Measurements from ENCODE around the gene TNFRSF12A.

TNFRSF12A gene

GRCh38 chr16:3026609-3027488 is 6.7 kb downstream of the TNFRSF12A start:
- DNase-seq (ENCODE audit: low read depth, low spot score) = no peak

- DNase-seq (ENCODE audit: low read depth, low spot score) = no peak
Observed at GRCh38 chr16:3027489-3027795, 7.3 kb downstream of the TNFRSF12A start.

GRCh38 chr16:3027983-3028715 is 8.0 kb downstream of the TNFRSF12A start:
- no peak for DNase-seq (ENCODE audit: low read depth, low spot score)

GRCh38 chr16:3028716-3029319 is 8.7 kb downstream of the TNFRSF12A start:
- no peak for DNase-seq (ENCODE audit: low read depth, low spot score)

GRCh38 chr16:3029491-3030221 is 9.5 kb downstream of the TNFRSF12A start:
- DNase-seq (ENCODE audit: low read depth, low spot score) = no peak

- DNase-seq (ENCODE audit: low read depth, low spot score) = no peak
Observed at GRCh38 chr16:3030222-3031212, 10.3 kb downstream of the TNFRSF12A start.

GRCh38 chr16:3032624-3033023 is 12.5 kb downstream of the TNFRSF12A start:
- no peak for DNase-seq (ENCODE audit: low read depth, low spot score)

- DNase-seq (ENCODE audit: low read depth, low spot score) = no peak
Observed at GRCh38 chr16:3035289-3035971, 15.3 kb downstream of the TNFRSF12A start.

- DNase-seq (ENCODE audit: low read depth, low spot score) = no peak
Observed at GRCh38 chr16:3035972-3036725, 16.0 kb downstream of the TNFRSF12A start.

GRCh38 chr16:3036726-3037315 is 16.7 kb downstream of the TNFRSF12A start, which contains the start of gene BICDL2:
BICDL2 (minus strand) TSS chr16:3036944; CDS start chr16:3035496, 1,448 bp downstream.
- DNase-seq (ENCODE audit: low read depth, low spot score) = no peak

- no peak for DNase-seq (ENCODE audit: low read depth, low spot score)
Observed at GRCh38 chr16:3038256-3038655, 18.1 kb downstream of the TNFRSF12A start.

GRCh38 chr16:3038896-3039295 is 18.7 kb downstream of the TNFRSF12A start:
- DNase-seq (ENCODE audit: low read depth, low spot score) = no peak

GRCh38 chr16:3042376-3042775 is 22.2 kb downstream of the TNFRSF12A start:
- DNase-seq (ENCODE audit: low read depth, low spot score) = no peak

- no peak for DNase-seq (ENCODE audit: low read depth, low spot score)
Observed at GRCh38 chr16:3044708-3045107, 24.5 kb downstream of the TNFRSF12A start.

GRCh38 chr16:3045758-3046640 is 25.8 kb downstream of the TNFRSF12A start, which contains the start of gene MMP25:
MMP25 (plus strand) TSS chr16:3046561; CDS start chr16:3046918, 357 bp downstream.
- no peak for DNase-seq (ENCODE audit: low read depth, low spot score)

GRCh38 chr16:3046641-3047386 is 26.6 kb downstream of the TNFRSF12A start:
- DNase-seq (ENCODE audit: low read depth, low spot score) = no peak

- DNase-seq (ENCODE audit: low read depth, low spot score) = no peak
Observed at GRCh38 chr16:3047387-3047720, 27.2 kb downstream of the TNFRSF12A start.
